Measurements from ENCODE around the gene TRIM46. TPM values are rescaled to one million over a fixed set of nuclear protein-coding genes. Genes with fewer than 3 reads are reported as not detected.
A peak's percentile ranks its signal among the peaks of the same experiment; 100 is the strongest.

Gene TRIM46
- total and polyA plus RNA-seq, 9 of the 15 experiments (the other 6 are each of a cell fraction or from before 2014, with no cell fraction given) = 0.05 to 0.60 (median 0.16) TPM; not detected in 3

- TF ChIP-seq SNRNP70 (optimal IDR thresholded peaks at IDR 0.05; ENCODE audit: low read depth, low read length) (no peak), ZFPM2 (CRISPR knock-in tag; IDR thresholded peaks at IDR 0.05) (no peak), THAP12 (CRISPR knock-in tag; IDR thresholded peaks at IDR 0.05) (peak; percentile 97), NFE2L1 (tag; IDR thresholded peaks at IDR 0.05; ENCODE audit: borderline replicate concordance, low read depth) (no peak), ARID2 (IDR thresholded peaks at IDR 0.05) (no peak), ATF1 (CRISPR knock-in tag; IDR thresholded peaks at IDR 0.05) (no peak), ATF1 (tag; IDR thresholded peaks at IDR 0.05) (peak; percentile 50), ID3 (CRISPR knock-in tag; IDR thresholded peaks at IDR 0.05) (no peak), ID3 (tag; IDR thresholded peaks at IDR 0.05) (0 out of 2 replicates have a peak, but pooled peaks have one; percentile 33), KLF16 (IDR thresholded peaks at IDR 0.05) (peak; percentile 41; the same call in 1 of the 2 replicates), ARID4B (CRISPR knock-in tag; IDR thresholded peaks at IDR 0.05) (peak; percentile 89), RREB1 (CRISPR knock-in tag; IDR thresholded peaks at IDR 0.05) (no peak), RHOXF2B (CRISPR knock-in tag; conservative IDR thresholded peaks at IDR 0.05) (no peak)
These were observed 744 bp upstream of the TRIM46 start, which contains the start of gene KRTCAP2 (continued) for GRCh38 chr1:155172732-155173477.
